Activated T-cell treated with anti-CD3 and anti-CD28 coated beads, Interleukin-2, amount 50 U/mL, for 24 hours (primary cell): ENCODE data around the gene ASAP3.
"Not testable (repeated sequence)": the region's sequence is repeated elsewhere in the genome, so short reads cannot be mapped to it uniquely, and the experiment has no call there.

Experiments used
- DNase-seq: peaks from one replicate; pipeline ENCODE4 v3.0.0-alpha.2; 2020
- H3K27ac Mint-ChIP-seq: 2 replicates; pipeline ENCODE4 v1.8.0; 2020; ENCODE audit warnings: mild to moderate bottlenecking, mixed read lengths
- H3K27me3 Mint-ChIP-seq: 2 replicates; pipeline ENCODE4 v1.8.0; 2020; ENCODE audit warnings: mixed read lengths
- H3K36me3 Mint-ChIP-seq: 2 replicates; pipeline ENCODE4 v1.8.0; 2020; ENCODE audit warnings: low read depth, mixed read lengths
- H3K4me1 Mint-ChIP-seq: 2 replicates; pipeline ENCODE4 v1.8.0; 2020; ENCODE audit warnings: low read depth, mixed read lengths
- H3K4me3 Mint-ChIP-seq: 2 replicates; pipeline ENCODE4 v1.8.0; 2020; ENCODE audit warnings: mild to moderate bottlenecking, moderate library complexity, mixed read lengths
- H3K9me3 Mint-ChIP-seq: 2 replicates; pipeline ENCODE4 v1.8.0; 2020; ENCODE audit warnings: mixed read lengths

Gene ASAP3

GRCh38 chr1:23383577-23384311, 100.2 kb downstream of the ASAP3 start:
- DNase-seq, result no peak
- no peaks in the 10 kb centered on the region for H3K27me3 Mint-ChIP-seq
- H3K4me3 Mint-ChIP-seq, result no peak overlapping the region
- peaks cover 6% of the 10 kb centered on the region for H3K36me3 Mint-ChIP-seq
- no peaks in the 10 kb centered on the region for H3K4me1 Mint-ChIP-seq
- no peaks in the 10 kb centered on the region for H3K9me3 Mint-ChIP-seq
- H3K27ac Mint-ChIP-seq, result peak overlapping the region; percentile 47

GRCh38 chr1:23381233-23381885, 102.6 kb downstream of the ASAP3 start:
- no peaks in the 10 kb centered on the region for H3K27me3 Mint-ChIP-seq
- peak overlapping the region; percentile 27 for H3K27ac Mint-ChIP-seq
- H3K9me3 Mint-ChIP-seq, result no peaks in the 10 kb centered on the region
- DNase-seq, result no peak
- peaks cover 6% of the 10 kb centered on the region for H3K36me3 Mint-ChIP-seq
- no peaks in the 10 kb centered on the region for H3K4me1 Mint-ChIP-seq
- no peak overlapping the region for H3K4me3 Mint-ChIP-seq

- H3K9me3 Mint-ChIP-seq, result no peaks in the 10 kb centered on the region
- H3K36me3 Mint-ChIP-seq, result peaks cover 6% of the 10 kb centered on the region
- DNase-seq, result no peak
- H3K27me3 Mint-ChIP-seq, result no peaks in the 10 kb centered on the region
- H3K4me3 Mint-ChIP-seq, result no peak overlapping the region
- no peak overlapping the region for H3K27ac Mint-ChIP-seq
- H3K4me1 Mint-ChIP-seq, result no peaks in the 10 kb centered on the region
These were observed 103.3 kb downstream of the ASAP3 start for GRCh38 chr1:23380719-23381118.

GRCh38 chr1:23380236-23380635, 103.7 kb downstream of the ASAP3 start:
- not testable (repeated sequence) for H3K4me1 Mint-ChIP-seq

More at GRCh38 chr1:23380236-23380635, 103.7 kb downstream of the ASAP3 start:
- H3K9me3 Mint-ChIP-seq, H3K36me3 Mint-ChIP-seq, H3K27me3 Mint-ChIP-seq, H3K4me3 Mint-ChIP-seq, DNase-seq, H3K27ac Mint-ChIP-seq: not testable (repeated sequence)
